Stimulated activated CD4-positive, alpha-beta T cell treated with anti-CD3 and anti-CD28 coated beads, Interleukin-1b, Interleukin-23, amount 100 ng/mL, for 24 hours (primary cell): ENCODE results near the gene HLA-DQA2.
"Not testable (repeated sequence)": the region's sequence is repeated elsewhere in the genome, so short reads cannot be mapped to it uniquely, and the experiment has no call there.

Experiments
- DNase-seq, 4 experiments: peaks; one replicate each; pipeline ENCODE4 v3.0.0-alpha.2; 2020; ENCODE audit warnings: low read depth in 4 of 4, low spot score in 1 of 4

HLA-DQA2 gene

GRCh38 chr6:32775071-32775470 is 33.9 kb downstream of the HLA-DQA2 start:
- no peak for DNase-seq

GRCh38 chr6:32779036-32779435 is 37.8 kb downstream of the HLA-DQA2 start:
- no peak for DNase-seq

- DNase-seq: not testable (repeated sequence)
Measured at GRCh38 chr6:32782923-32783322, 41.7 kb downstream of the HLA-DQA2 start.

- DNase-seq: no peak
Measured at GRCh38 chr6:32785781-32786533, 44.8 kb downstream of the HLA-DQA2 start.

GRCh38 chr6:32790306-32790705 is 49.1 kb downstream of the HLA-DQA2 start:
- DNase-seq: no peak

GRCh38 chr6:32792901-32793435 is 51.8 kb downstream of the HLA-DQA2 start:
- no peak for DNase-seq

GRCh38 chr6:32794510-32794909 is 53.3 kb downstream of the HLA-DQA2 start:
- no peak for DNase-seq
